Fibroblast of lung (primary cell): ENCODE measurements around the gene FITM2.

Experiments used
- CTCF ChIP-seq, 2 donors: IDR thresholded peaks in 1 of 2; conservative IDR thresholded peaks in 1 of 2; 1 replicate in 1 of 2; 2 replicates in 1 of 2; pipeline ENCODE4 v1.5.1; 2011 to 2012; ENCODE audit warnings: low read length in 2 of 2, control low read depth in 1 of 2, inconsistent platforms in 1 of 2, low read depth in 1 of 2, mild to moderate bottlenecking in 1 of 2
- EZH2 ChIP-seq: IDR thresholded peaks from 2 replicates; pipeline ENCODE4 v1.5.1; 2012; ENCODE audit warnings: low read length, control low read depth, mild to moderate bottlenecking; ENCODE audit errors: missing control alignments

GRCh38 chr20:44288252-44288651 is 22.8 kb downstream of the FITM2 start:
- TF ChIP-seq CTCF (conservative IDR thresholded peaks at IDR 0.05 in 1 of 2, IDR thresholded peaks at IDR 0.05 in 1 of 2; ENCODE audit: low read depth in 1 of 2, low read length in 2 of 2) (no peak), EZH2 (no peak)
